Activated CD4-positive, CD25-positive, alpha-beta regulatory T cell treated with anti-CD3 and anti-CD28 coated beads, Interleukin-2, amount 50 U/mL, for 72 hours (primary cell): ENCODE data around the gene PAFAH1B2.
"Not testable (repeated sequence)": the region's sequence is repeated elsewhere in the genome, so short reads cannot be mapped to it uniquely, and the experiment has no call there.

Source experiments
- DNase-seq: peaks from one replicate; pipeline ENCODE4 v3.0.0; 2021

Gene PAFAH1B2

GRCh38 chr11:117176186-117176585 is 32.1 kb downstream of the PAFAH1B2 start:
- no peak for DNase-seq

GRCh38 chr11:117177534-117178209 is 33.6 kb downstream of the PAFAH1B2 start:
- DNase-seq = no peak

GRCh38 chr11:117178210-117179034 is 34.3 kb downstream of the PAFAH1B2 start, which contains the start of gene SIDT2:
Gene SIDT2 (plus strand): TSS chr11:117178743. CDS start chr11:117179264, 521 bp downstream.
- DNase-seq = peak; percentile 82

GRCh38 chr11:117179048-117179999 is 35.2 kb downstream of the PAFAH1B2 start:
- DNase-seq = peak; percentile 61

- no peak for DNase-seq
These were observed 35.9 kb downstream of the PAFAH1B2 start for GRCh38 chr11:117180020-117180419.

- DNase-seq = peak; percentile 34
These were observed 36.8 kb downstream of the PAFAH1B2 start for GRCh38 chr11:117180661-117181585.

- no peak for DNase-seq
These were observed 37.8 kb downstream of the PAFAH1B2 start for GRCh38 chr11:117181586-117182550.

GRCh38 chr11:117182551-117182935 is 38.5 kb downstream of the PAFAH1B2 start:
- DNase-seq = no peak

- not testable (repeated sequence) for DNase-seq
These were observed 39.1 kb downstream of the PAFAH1B2 start for GRCh38 chr11:117183178-117183577.

- no peak for DNase-seq
These were observed 39.8 kb downstream of the PAFAH1B2 start for GRCh38 chr11:117183724-117184349.

- DNase-seq = peak; percentile 11
These were observed 41.8 kb downstream of the PAFAH1B2 start for GRCh38 chr11:117185736-117186430.

- peak; percentile 17 for DNase-seq
These were observed 42.3 kb downstream of the PAFAH1B2 start for GRCh38 chr11:117186431-117186761.

GRCh38 chr11:117187007-117187406 is 42.9 kb downstream of the PAFAH1B2 start:
- DNase-seq = peak; percentile 13

- DNase-seq = peak; percentile 17
These were observed 43.3 kb downstream of the PAFAH1B2 start for GRCh38 chr11:117187428-117187798.

GRCh38 chr11:117187799-117188481 is 43.9 kb downstream of the PAFAH1B2 start:
- peak; percentile 21 for DNase-seq

- DNase-seq = peak; percentile 26
These were observed 44.6 kb downstream of the PAFAH1B2 start for GRCh38 chr11:117188620-117189081.

GRCh38 chr11:117189191-117189940 is 45.3 kb downstream of the PAFAH1B2 start:
- DNase-seq = peak; percentile 26

- peak; percentile 17 for DNase-seq
These were observed 46.0 kb downstream of the PAFAH1B2 start for GRCh38 chr11:117189941-117190544.
